ENCODE data around the gene ARPP21. TPM values are rescaled to one million over a fixed set of nuclear protein-coding genes. Genes with fewer than 3 reads are reported as not detected.
A peak's percentile ranks its signal among the peaks of the same experiment; 100 is the strongest.

ARPP21 gene
- total and polyA plus RNA-seq, 8 donors: 0.26 to 0.31 TPM; not detected in 6

- ATAC-seq: no peak
- 50 to 54% methylated on average over 1 of the region's 1 CpG for WGBS, 2 donors
Measured at GRCh38 chr3:35651851-35652250, 12.5 kb downstream of the ARPP21 start.

GRCh38 chr3:35653347-35653746 lies 14.0 kb downstream of the ARPP21 start:
- no peak for FAIRE-seq
- Histone ChIP-seq H3K27me3 (peaks cover 0 to 7% (median 0%) of the 10 kb centered on the region in 4 donors), H3K4me3 (no peak overlapping the region), H3K36me3 (no peaks in the 10 kb centered on the region), H3K27ac (no peak overlapping the region), H3K4me1 (no peaks in the 10 kb centered on the region), H3K9me3 (no peaks in the 10 kb centered on the region)
- intact Hi-C loops (cut with DNase I): no loop called here
- no peak for TF ChIP-seq CTCF (IDR thresholded peaks at IDR 0.05)
- ATAC-seq: no peak
- DNase-seq: no peak
- 79 to 90% methylated on average over 7 of the region's 7 CpGs for WGBS, 2 donors

More at GRCh38 chr3:35651851-35652250, 12.5 kb downstream of the ARPP21 start:
- Histone ChIP-seq H3K4me3 (no peak overlapping the region), H3K27me3 (peaks cover 0 to 7% (median 0%) of the 10 kb centered on the region in 4 donors), H3K27ac (no peak overlapping the region), H3K9me3 (no peaks in the 10 kb centered on the region), H3K36me3 (no peaks in the 10 kb centered on the region), H3K4me1 (no peaks in the 10 kb centered on the region)
- no peak for FAIRE-seq
- no peak for DNase-seq
- TF ChIP-seq CTCF (IDR thresholded peaks at IDR 0.05): no peak
- intact Hi-C loops (cut with DNase I): no loop called here

- DNase-seq: no peak
- 36 to 46% methylated on average over 5 of the region's 5 CpGs for WGBS, 2 donors
- H3K36me3 ChIP-seq: no peaks in the 10 kb centered on the region
- no peaks in the 10 kb centered on the region for H3K4me1 ChIP-seq
- no peak for ATAC-seq
- no peaks in the 10 kb centered on the region for H3K9me3 ChIP-seq
- TF ChIP-seq CTCF (IDR thresholded peaks at IDR 0.05): no peak
- H3K27ac ChIP-seq: no peak overlapping the region
- intact Hi-C loops (cut with DNase I): no loop called here
- FAIRE-seq: no peak
- H3K4me3 ChIP-seq: no peak overlapping the region
- H3K27me3 ChIP-seq: peaks cover 0 to 7% (median 0%) of the 10 kb centered on the region in 4 donors
Measured at GRCh38 chr3:35654476-35654875, 15.2 kb downstream of the ARPP21 start.

- Histone ChIP-seq H3K27ac (no peak overlapping the region), H3K36me3 (no peaks in the 10 kb centered on the region), H3K27me3 (peaks cover 0 to 3% (median 0%) of the 10 kb centered on the region in 4 donors), H3K4me1 (no peaks in the 10 kb centered on the region), H3K9me3 (no peaks in the 10 kb centered on the region), H3K4me3 (no peak overlapping the region)
- no peak for FAIRE-seq
- TF ChIP-seq CTCF (IDR thresholded peaks at IDR 0.05): no peak
- 73 to 79% methylated on average over 1 of the region's 1 CpG for WGBS, 2 donors
- intact Hi-C loops (cut with DNase I): no loop called here
- ATAC-seq: no peak
- DNase-seq: no peak
Measured at GRCh38 chr3:35658686-35659085, 19.4 kb downstream of the ARPP21 start.

- intact Hi-C loops (cut with DNase I): no loop called here
- no peaks in the 10 kb centered on the region for H3K36me3 ChIP-seq
- H3K9me3 ChIP-seq: no peaks in the 10 kb centered on the region
- DNase-seq (peak in 1 of 6 donors; percentile 11), ATAC-seq (peak in 3 of 4 donors; percentile 59 to 67 (median 62)), FAIRE-seq (no peak)
- no peak overlapping the region for H3K27ac ChIP-seq
- H3K27me3 ChIP-seq: no peaks in the 10 kb centered on the region
- H3K4me1 ChIP-seq: no peaks in the 10 kb centered on the region
- H3K4me3 ChIP-seq: no peak overlapping the region
- peak in 1 of 4 donors; percentile 7 for TF ChIP-seq CTCF (IDR thresholded peaks at IDR 0.05)
Measured at GRCh38 chr3:35659768-35660167, 20.4 kb downstream of the ARPP21 start.
